ENCODE data around the gene UPP1. TPM values are rescaled to one million over a fixed set of nuclear protein-coding genes. Genes with fewer than 3 reads are reported as not detected.
A peak's percentile ranks its signal among the peaks of the same experiment; 100 is the strongest.

UPP1 gene
- total RNA-seq, 1 donor from 2014 or later, result 48.5 TPM

DNA sequence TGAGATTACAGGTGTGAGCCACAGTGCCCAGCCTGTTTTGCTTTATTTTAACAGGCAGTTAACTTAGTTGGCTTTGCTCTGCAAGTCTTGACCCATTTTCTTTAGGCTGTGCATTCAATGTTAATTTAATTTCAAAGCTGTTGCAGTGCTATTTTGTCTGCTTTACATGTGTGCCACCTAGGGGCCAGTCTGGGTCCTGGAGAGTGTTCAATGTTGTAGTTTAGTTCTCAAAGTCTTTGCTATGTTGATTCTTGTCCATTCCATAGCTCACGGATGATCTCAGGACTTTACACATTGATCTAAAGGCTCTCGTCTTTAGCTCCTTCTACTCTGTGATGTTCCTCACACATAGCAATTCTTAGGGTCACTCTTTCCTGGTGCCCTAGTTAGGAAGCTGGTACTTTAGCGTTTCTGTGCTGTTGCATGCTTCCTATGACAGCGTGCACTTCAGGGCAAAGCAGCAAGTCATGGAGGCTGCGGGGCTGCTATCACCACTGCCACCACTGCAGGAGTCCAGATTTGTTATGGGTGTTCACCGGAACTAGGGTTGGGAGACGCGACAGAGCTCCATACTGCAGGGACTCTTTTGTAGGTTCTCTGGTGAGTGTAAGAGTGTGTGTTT, 65.8 kb downstream of the UPP1 start:
- no peak overlapping the region for H3K4me3 Mint-ChIP-seq (ENCODE audit: unreplicated experiment)
- TF ChIP-seq, protein P1, sequence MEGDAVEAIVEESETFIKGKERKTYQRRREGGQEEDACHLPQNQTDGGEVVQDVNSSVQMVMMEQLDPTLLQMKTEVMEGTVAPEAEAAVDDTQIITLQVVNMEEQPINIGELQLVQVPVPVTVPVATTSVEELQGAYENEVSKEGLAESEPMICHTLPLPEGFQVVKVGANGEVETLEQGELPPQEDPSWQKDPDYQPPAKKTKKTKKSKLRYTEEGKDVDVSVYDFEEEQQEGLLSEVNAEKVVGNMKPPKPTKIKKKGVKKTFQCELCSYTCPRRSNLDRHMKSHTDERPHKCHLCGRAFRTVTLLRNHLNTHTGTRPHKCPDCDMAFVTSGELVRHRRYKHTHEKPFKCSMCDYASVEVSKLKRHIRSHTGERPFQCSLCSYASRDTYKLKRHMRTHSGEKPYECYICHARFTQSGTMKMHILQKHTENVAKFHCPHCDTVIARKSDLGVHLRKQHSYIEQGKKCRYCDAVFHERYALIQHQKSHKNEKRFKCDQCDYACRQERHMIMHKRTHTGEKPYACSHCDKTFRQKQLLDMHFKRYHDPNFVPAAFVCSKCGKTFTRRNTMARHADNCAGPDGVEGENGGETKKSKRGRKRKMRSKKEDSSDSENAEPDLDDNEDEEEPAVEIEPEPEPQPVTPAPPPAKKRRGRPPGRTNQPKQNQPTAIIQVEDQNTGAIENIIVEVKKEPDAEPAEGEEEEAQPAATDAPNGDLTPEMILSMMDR (IDR thresholded peaks at IDR 0.05), result peak; percentile 86
- no peaks in the 10 kb centered on the region for H3K36me3 Mint-ChIP-seq (ENCODE audit: low read depth)
- H3K4me1 Mint-ChIP-seq (ENCODE audit: low read depth), result peaks cover 12% of the 10 kb centered on the region
- no peaks in the 10 kb centered on the region for H3K9me3 Mint-ChIP-seq (ENCODE audit: low read depth)
- peaks cover 8% of the 10 kb centered on the region for H3K27me3 Mint-ChIP-seq (ENCODE audit: low read depth)
- DNase-seq (ENCODE audit: low spot score), result no peak
- no peak overlapping the region for H3K27ac Mint-ChIP-seq (ENCODE audit: unreplicated experiment)

Other genes with a start within 250 kb of the UPP1 start
- gene PKD1L1, start 140.8 kb upstream of the UPP1 start, total RNA-seq, result 0.15 to 0.25 TPM (median 0.23 TPM) in 3 replicates
- gene HUS1, start 109.7 kb upstream of the UPP1 start, total RNA-seq, result 29.0 to 31.1 TPM (median 30.6 TPM) in 3 replicates
- gene SUN3, start 60.2 kb upstream of the UPP1 start, total RNA-seq, result not detected in 3 replicates
- gene C7orf57, start 53.7 kb upstream of the UPP1 start, total RNA-seq, result not detected in 3 replicates
- 0.07 to 0.13 TPM (median 0.12 TPM) in 3 replicates for gene ABCA13, start 82.2 kb downstream of the UPP1 start, total RNA-seq